CD14-positive monocyte (primary cell): ENCODE data around the gene LGR4. TPM values are rescaled to one million over a fixed set of nuclear protein-coding genes. Genes with fewer than 3 reads are reported as not detected.

Source experiments
- DNase-seq, 3 donors: peaks; one replicate each; pipeline ENCODE4 v3.0.0-alpha.2; 2011 to 2022
- H2AFZ ChIP-seq: 2 replicates; pipeline ENCODE4 v1.6.0; 2012; ENCODE audit warnings: mild to moderate bottlenecking, low read depth, low read length, inconsistent platforms; ENCODE audit not compliant: insufficient read depth, poor library complexity, severe bottlenecking
- H3K27ac ChIP-seq, 2 donors: 1 replicate in 1 of 2; 2 replicates in 1 of 2; pipeline ENCODE4 v1.5.1; 2012 to 2013; ENCODE audit warnings: low read length in 2 of 2, control low read depth in 1 of 2, inconsistent platforms in 1 of 2, low read depth in 1 of 2, mild to moderate bottlenecking in 1 of 2
- H3K27me3 ChIP-seq, 2 donors: one replicate each; pipeline versions ENCODE4 v1.6.0 to v1.6.1; 2011 to 2013; ENCODE audit warnings: low read length in 2 of 2; ENCODE audit not compliant: control insufficient read depth in 2 of 2, insufficient read depth in 2 of 2
- H3K36me3 ChIP-seq, 2 donors: replicated peaks in 1 of 2; 1 replicate in 1 of 2; 2 replicates in 1 of 2; pipeline versions ENCODE4 v1.5.1 to v1.6.1; 2012 to 2013; ENCODE audit warnings: low read length in 2 of 2, control low read depth in 1 of 2, inconsistent platforms in 1 of 2, mild to moderate bottlenecking in 1 of 2; ENCODE audit not compliant: insufficient read depth in 2 of 2, control insufficient read depth in 1 of 2
- H3K4me1 ChIP-seq, 2 donors: 1 replicate in 1 of 2; 2 replicates in 1 of 2; pipeline versions ENCODE4 v1.5.1 to v1.6.1; 2012 to 2013; ENCODE audit warnings: low read length in 2 of 2, control low read depth in 1 of 2, inconsistent platforms in 1 of 2, mild to moderate bottlenecking in 1 of 2, moderate library complexity in 1 of 2; ENCODE audit not compliant: insufficient read depth in 2 of 2, control insufficient read depth in 1 of 2
- H3K4me2 ChIP-seq: replicated peaks from 2 replicates; pipeline ENCODE3; 2012; ENCODE audit warnings: low read length, moderate library complexity, mild to moderate bottlenecking; ENCODE audit not compliant: poor library complexity, severe bottlenecking; ENCODE audit errors: extremely low read depth
- H3K4me3 ChIP-seq, 3 experiments: fragments of 200-600 bp in 1 of 3; sonication (generic) in 1 of 3; replicated peaks in 1 of 3; 1 replicate in 2 of 3; 2 replicates in 1 of 3; pipeline ENCODE4 v1.5.1; 2011 to 2013; ENCODE audit warnings: low read length in 3 of 3, mild to moderate bottlenecking in 3 of 3, control low read depth in 2 of 3, low read depth in 2 of 3, inconsistent platforms in 1 of 3, moderate library complexity in 1 of 3
- H3K79me2 ChIP-seq: 2 replicates; pipeline ENCODE4 v1.6.0; 2012; ENCODE audit warnings: mild to moderate bottlenecking, control low read depth, inconsistent platforms, low read length, moderate library complexity; ENCODE audit not compliant: insufficient read depth
- H3K9ac ChIP-seq: 2 replicates; pipeline ENCODE4 v1.6.0; 2017; ENCODE audit warnings: low read length, mild to moderate bottlenecking; ENCODE audit not compliant: insufficient read depth, poor library complexity, severe bottlenecking
- H3K9me3 ChIP-seq, 2 donors: replicated peaks in 1 of 2; 1 replicate in 1 of 2; 2 replicates in 1 of 2; pipeline versions ENCODE4 v1.5.1 to v1.6.1; 2012 to 2013; ENCODE audit warnings: low read length in 2 of 2, control low read depth in 1 of 2; ENCODE audit not compliant: control insufficient read depth in 1 of 2, insufficient read depth in 1 of 2
- H4K20me1 ChIP-seq: 2 replicates; pipeline ENCODE4 v1.6.0; 2012; ENCODE audit warnings: mild to moderate bottlenecking, low read length, control low read depth, moderate library complexity; ENCODE audit not compliant: insufficient read depth
- H3K27ac Mint-ChIP-seq, 7 donors: one replicate each; pipeline ENCODE4 v1.8.0; 2020; ENCODE audit warnings: mild to moderate bottlenecking in 7 of 7, mixed read lengths in 7 of 7, moderate library complexity in 6 of 7, inconsistent platforms in 2 of 7
- H3K27me3 Mint-ChIP-seq, 3 donors: one replicate each; pipeline ENCODE4 v1.8.0; 2021 to 2022; ENCODE audit warnings: low read depth in 3 of 3, mild to moderate bottlenecking in 3 of 3, mixed read lengths in 3 of 3, moderate library complexity in 3 of 3, inconsistent platforms in 1 of 3
- H3K36me3 Mint-ChIP-seq, 2 donors: one replicate each; pipeline ENCODE4 v1.8.0; 2020; ENCODE audit warnings: mixed read lengths in 2 of 2, inconsistent platforms in 1 of 2, mild to moderate bottlenecking in 1 of 2
- H3K4me1 Mint-ChIP-seq: one replicate; pipeline ENCODE4 v1.8.0; 2020; ENCODE audit warnings: mild to moderate bottlenecking, mixed read lengths
- H3K4me3 Mint-ChIP-seq, 2 donors: one replicate each; pipeline ENCODE4 v1.8.0; 2020; ENCODE audit warnings: mild to moderate bottlenecking in 2 of 2, mixed read lengths in 2 of 2, moderate library complexity in 1 of 2
- H3K9me3 Mint-ChIP-seq, 7 donors: one replicate each; pipeline ENCODE4 v1.8.0; 2020 to 2022; ENCODE audit warnings: mixed read lengths in 7 of 7, mild to moderate bottlenecking in 6 of 7, moderate library complexity in 6 of 7, inconsistent platforms in 2 of 7
- CTCF ChIP-seq: fragments of 200-600 bp; IDR thresholded peaks from one replicate; pipeline ENCODE4 v1.8.0; 2022; ENCODE audit warnings: antibody characterized with exemption, mild to moderate bottlenecking
- WGBS: methylation state at CpG from one replicate; pipeline ENCODE4 v1.1.5; 2013; ENCODE audit warnings: missing lambda C conversion rate; ENCODE audit not compliant: insufficient coverage; 5-methylcytosine and 5-hydroxymethylcytosine counted together
- intact Hi-C, 2 donors: fragments of 100-400 bp; cut with micrococcal nuclease; formaldehyde crosslinking; loops; one replicate each; pipeline versions ENCODE4 v1.15.0 to v1.15.1; 2023
- polyA plus RNA-seq, 3 donors: library from polyadenylated mRNA; depleted of rRNA in 1 of 3; unstranded in 2 of 3; stranded (reverse) in 1 of 3; fragments of 300-500 nt in 2 of 3; fragments of >200 nt in 1 of 3; fragmentation: Illumina TruSeq in 2 of 3; gene quantifications; 1 replicate in 2 of 3; 2 replicates in 1 of 3; pipeline ENCODE4 v1.2.3, GENCODE V29; 2012 to 2021

The LGR4 gene
- polyA plus RNA-seq, 3 donors, result 0.67 to 0.92 (median 0.72) TPM

- Mint-ChIP-seq H3K36me3 (no peaks in the 10 kb centered on the region), H3K9me3 (peaks cover 0 to 3% (median 0%) of the 10 kb centered on the region in 7 donors), H3K27ac (no peak overlapping the region), H3K4me1 (no peaks in the 10 kb centered on the region), H3K27me3 (no peaks in the 10 kb centered on the region), H3K4me3 (no peak overlapping the region)
- no peaks in the 10 kb centered on the region for H3K9me3 ChIP-seq
- no peak overlapping the region for H3K4me2 ChIP-seq
- 100% methylated on average over 2 of the region's 4 CpGs for WGBS
- no peak overlapping the region for H2AFZ ChIP-seq
- H4K20me1 ChIP-seq, result no peaks in the 10 kb centered on the region
- no peak overlapping the region for H3K4me3 ChIP-seq
- no peaks in the 10 kb centered on the region for H3K27me3 ChIP-seq
- no peaks in the 10 kb centered on the region for H3K79me2 ChIP-seq
- no peaks in the 10 kb centered on the region for H3K4me1 ChIP-seq
- H3K9ac ChIP-seq, result no peak overlapping the region
- DNase-seq, result no peak
- H3K27ac ChIP-seq, result no peak overlapping the region
- H3K36me3 ChIP-seq, result no peaks in the 10 kb centered on the region
- intact Hi-C loops, result no loop called here
- TF ChIP-seq CTCF, result no peak
Measured at GRCh38 chr11:27455667-27456066, 16.9 kb downstream of the LGR4 start.

GRCh38 chr11:27453701-27454100 lies 18.9 kb downstream of the LGR4 start:
- DNase-seq, result no peak
- WGBS, result 63% methylated on average over 1 of the region's 1 CpG
- no peaks in the 10 kb centered on the region for H3K4me1 Mint-ChIP-seq
- Histone ChIP-seq H3K79me2 (no peaks in the 10 kb centered on the region), H2AFZ (no peak overlapping the region), H3K27ac (no peak overlapping the region), H3K4me3 (no peak overlapping the region), H3K4me2 (no peak overlapping the region), H3K9me3 (no peaks in the 10 kb centered on the region), H3K27me3 (no peaks in the 10 kb centered on the region), H4K20me1 (no peaks in the 10 kb centered on the region), H3K4me1 (no peaks in the 10 kb centered on the region), H3K9ac (no peak overlapping the region), H3K36me3 (no peaks in the 10 kb centered on the region)
- peaks cover 0 to 3% (median 0%) of the 10 kb centered on the region in 7 donors for H3K9me3 Mint-ChIP-seq
- intact Hi-C loops, result no loop called here
- no peak for TF ChIP-seq CTCF
- H3K27ac Mint-ChIP-seq, result no peak overlapping the region
- H3K36me3 Mint-ChIP-seq, result no peaks in the 10 kb centered on the region
- no peak overlapping the region for H3K4me3 Mint-ChIP-seq
- H3K27me3 Mint-ChIP-seq, result no peaks in the 10 kb centered on the region
